HepG2 (cell line): ENCODE results near the gene PDE9A. TPM values are rescaled to one million over a fixed set of nuclear protein-coding genes. Genes with fewer than 3 reads are reported as not detected.
A peak's percentile ranks its signal among the peaks of the same experiment; 100 is the strongest.

ENCODE experiments used
- ATF1 ChIP-seq: IDR thresholded peaks from 2 replicates; pipeline ENCODE4 v1.6.1; 2016; ENCODE audit warnings: mild to moderate bottlenecking, control low read depth
- HDAC6 ChIP-seq: fragments of 200-600 bp; sonication (generic); IDR thresholded peaks from 2 replicates; pipeline ENCODE4 v1.7.0; 2017; ENCODE audit warnings: mild to moderate bottlenecking, antibody characterized with exemption, low read length, low read depth
- HMGXB4 ChIP-seq, 2 experiments: sonication (generic) in 1 of 2; formaldehyde crosslinking in 1 of 2; IDR thresholded peaks; 2 replicates each; pipeline versions ENCODE4 v1.4.0 to v1.6.1; 2018 to 2020; ENCODE audit warnings: missing genetic modification reagents in 2 of 2, borderline replicate concordance in 1 of 2, low read depth in 1 of 2, mild to moderate bottlenecking in 1 of 2, missing biosample characterization in 1 of 2
- HNRNPL ChIP-seq: fragments of 200-400 bp; formaldehyde crosslinking; IDR thresholded peaks from 2 replicates; pipeline ENCODE4 v1.6.1; 2017; ENCODE audit warnings: mild to moderate bottlenecking, low read depth, low read length
- KAT7 ChIP-seq: IDR thresholded peaks from 2 replicates; pipeline ENCODE4 v1.6.1; 2018; ENCODE audit warnings: borderline replicate concordance, missing compliant biosample characterization
- KDM5A ChIP-seq: fragments of 200-600 bp; sonication (generic); IDR thresholded peaks from 2 replicates; pipeline ENCODE4 v1.7.0; 2018; ENCODE audit warnings: antibody characterized with exemption, mild to moderate bottlenecking, low read length, borderline replicate concordance
- NFE2L1 ChIP-seq: sonication (generic); formaldehyde crosslinking; IDR thresholded peaks from 2 replicates; pipeline ENCODE4 v1.4.0; 2020; ENCODE audit warnings: missing genetic modification reagents, mild to moderate bottlenecking, borderline replicate concordance
- PHF21A ChIP-seq: sonication (generic); formaldehyde crosslinking; IDR thresholded peaks from 2 replicates; pipeline ENCODE4 v1.5.0; 2020; ENCODE audit warnings: mild to moderate bottlenecking, missing genetic modification reagents
- ZFP90 ChIP-seq: sonication (generic); formaldehyde crosslinking; IDR thresholded peaks from 2 replicates; pipeline ENCODE4 v1.8.0; 2022; ENCODE audit warnings: missing genetic modification reagents, mild to moderate bottlenecking, inconsistent platforms, borderline replicate concordance
- ZFY ChIP-seq: sonication (generic); formaldehyde crosslinking; IDR thresholded peaks from 2 replicates; pipeline ENCODE4 v1.4.0; 2020; ENCODE audit warnings: missing genetic modification reagents
- polyA plus RNA-seq, 8 experiments: library from polyadenylated mRNA; depleted of rRNA in 3 of 8; stranded (reverse) in 7 of 8; unstranded in 1 of 8; fragments of >200 nt; fragmentation: Illumina TruSeq in 4 of 8; extraction: Trizol in 4 of 8; gene quantifications; 2 replicates each; pipeline versions ENCODE4 v1.2.1 to v1.2.3, GENCODE V29; 2011 to 2016; ENCODE audit warnings: low read depth in 4 of 8, missing spikeins in 1 of 8, mixed read lengths in 1 of 8; ENCODE audit not compliant: insufficient read depth in 1 of 8
- total RNA-seq, 5 experiments: library from RNA; depleted of rRNA; stranded (reverse); fragments of >200 nt; fragmentation: Illumina TruSeq; extraction: Trizol; gene quantifications; 2 replicates each; pipeline ENCODE4 v1.2.3, GENCODE V29; 2016; ENCODE audit warnings: low read depth in 1 of 5
- TF ChIP-seq, protein P1 (sequence below): sonication (generic); formaldehyde crosslinking; IDR thresholded peaks from 2 replicates; pipeline ENCODE4 v1.4.0; 2020; ENCODE audit warnings: missing genetic modification reagents, borderline replicate concordance
- TF ChIP-seq, protein P2 (sequence below): sonication (generic); formaldehyde crosslinking; IDR thresholded peaks from 2 replicates; pipeline ENCODE4 v1.5.0; 2020; ENCODE audit warnings: mild to moderate bottlenecking, missing genetic modification reagents, borderline replicate concordance

The PDE9A gene
- total and polyA plus RNA-seq, 2 of the 13 experiments (the other 11 are each of a cell fraction or from before 2014, with no cell fraction given), result 4.6 to 19.7 TPM

DNA sequence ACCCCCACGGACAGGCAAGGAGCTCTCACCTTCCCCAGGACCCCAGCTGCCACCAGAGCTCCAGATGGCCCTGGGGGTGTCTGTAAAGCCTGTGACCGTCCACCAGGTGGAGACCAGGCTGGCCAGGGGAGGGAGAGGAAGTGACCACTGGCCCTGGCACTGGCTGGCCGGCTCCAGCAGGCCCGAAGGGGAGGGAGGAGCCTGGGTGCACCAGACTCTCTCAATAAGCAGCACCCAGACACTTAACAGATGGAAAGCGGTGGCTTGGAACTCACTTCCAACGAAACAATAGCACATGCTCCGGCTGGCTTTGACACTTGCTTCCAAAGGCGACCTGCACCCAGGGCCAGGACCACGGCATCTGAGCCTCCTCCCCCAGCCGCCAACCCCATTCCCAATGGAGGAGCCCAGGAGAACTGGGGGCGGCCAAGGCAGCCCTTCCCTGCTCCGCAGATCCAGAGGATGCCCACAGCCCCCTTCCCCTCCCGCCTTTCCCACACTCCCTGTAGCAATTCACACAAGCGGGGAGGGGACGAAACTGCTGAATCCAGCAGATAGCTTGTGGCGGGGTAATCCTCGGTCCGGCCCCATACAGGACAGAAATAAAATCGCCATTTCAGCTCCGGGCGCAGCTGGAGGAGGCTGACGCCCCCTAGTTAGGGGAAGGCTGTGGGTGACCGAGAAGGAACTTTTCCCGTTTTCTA, 742 bp upstream of the PDE9A start (continued):
- TF ChIP-seq ZFY (CRISPR knock-in tag) (peak; percentile 42; the same call in 1 of the 2 replicates), ATF1 (CRISPR knock-in tag) (no peak), HNRNPL (peak; percentile 79; the same call in 1 of the 2 replicates), KAT7 (no peak), HDAC6 (no peak), KDM5A (no peak), NFE2L1 (CRISPR knock-in tag) (no peak), PHF21A (CRISPR knock-in tag) (no peak), HMGXB4 (CRISPR knock-in tag; IDR thresholded peaks at IDR 0.05; ENCODE audit: borderline replicate concordance in 1 of 2, low read depth in 1 of 2) (peak; percentile 60 to 67; a peak in 2 of 4 replicates), ZFP90 (CRISPR knock-in tag) (no peak)
- TF ChIP-seq, protein P1, sequence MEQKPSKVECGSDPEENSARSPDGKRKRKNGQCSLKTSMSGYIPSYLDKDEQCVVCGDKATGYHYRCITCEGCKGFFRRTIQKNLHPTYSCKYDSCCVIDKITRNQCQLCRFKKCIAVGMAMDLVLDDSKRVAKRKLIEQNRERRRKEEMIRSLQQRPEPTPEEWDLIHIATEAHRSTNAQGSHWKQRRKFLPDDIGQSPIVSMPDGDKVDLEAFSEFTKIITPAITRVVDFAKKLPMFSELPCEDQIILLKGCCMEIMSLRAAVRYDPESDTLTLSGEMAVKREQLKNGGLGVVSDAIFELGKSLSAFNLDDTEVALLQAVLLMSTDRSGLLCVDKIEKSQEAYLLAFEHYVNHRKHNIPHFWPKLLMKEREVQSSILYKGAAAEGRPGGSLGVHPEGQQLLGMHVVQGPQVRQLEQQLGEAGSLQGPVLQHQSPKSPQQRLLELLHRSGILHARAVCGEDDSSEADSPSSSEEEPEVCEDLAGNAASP, result 0 out of 2 replicates have a peak, but pooled peaks have one; percentile 21
- TF ChIP-seq, protein P2, sequence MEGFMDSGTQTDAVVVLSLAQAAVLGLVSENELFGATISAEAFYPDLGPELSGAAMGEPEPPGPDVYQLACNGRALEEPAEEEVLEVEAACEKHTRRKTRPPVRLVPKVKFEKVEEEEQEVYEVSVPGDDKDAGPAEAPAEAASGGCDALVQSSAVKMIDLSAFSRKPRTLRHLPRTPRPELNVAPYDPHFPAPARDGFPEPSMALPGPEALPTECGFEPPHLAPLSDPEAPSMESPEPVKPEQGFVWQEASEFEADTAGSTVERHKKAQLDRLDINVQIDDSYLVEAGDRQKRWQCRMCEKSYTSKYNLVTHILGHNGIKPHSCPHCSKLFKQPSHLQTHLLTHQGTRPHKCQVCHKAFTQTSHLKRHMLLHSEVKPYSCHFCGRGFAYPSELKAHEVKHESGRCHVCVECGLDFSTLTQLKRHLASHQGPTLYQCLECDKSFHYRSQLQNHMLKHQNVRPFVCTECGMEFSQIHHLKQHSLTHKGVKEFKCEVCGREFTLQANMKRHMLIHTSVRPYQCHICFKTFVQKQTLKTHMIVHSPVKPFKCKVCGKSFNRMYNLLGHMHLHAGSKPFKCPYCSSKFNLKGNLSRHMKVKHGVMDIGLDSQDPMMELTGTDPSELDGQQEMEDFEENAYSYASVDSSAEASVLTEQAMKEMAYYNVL (CRISPR knock-in tag), result no peak
